ENCODE results near the gene SMURF2.
"Not testable (repeated sequence)": the region's sequence is repeated elsewhere in the genome, so short reads cannot be mapped to it uniquely, and the experiment has no call there.

SMURF2 gene

DNA sequence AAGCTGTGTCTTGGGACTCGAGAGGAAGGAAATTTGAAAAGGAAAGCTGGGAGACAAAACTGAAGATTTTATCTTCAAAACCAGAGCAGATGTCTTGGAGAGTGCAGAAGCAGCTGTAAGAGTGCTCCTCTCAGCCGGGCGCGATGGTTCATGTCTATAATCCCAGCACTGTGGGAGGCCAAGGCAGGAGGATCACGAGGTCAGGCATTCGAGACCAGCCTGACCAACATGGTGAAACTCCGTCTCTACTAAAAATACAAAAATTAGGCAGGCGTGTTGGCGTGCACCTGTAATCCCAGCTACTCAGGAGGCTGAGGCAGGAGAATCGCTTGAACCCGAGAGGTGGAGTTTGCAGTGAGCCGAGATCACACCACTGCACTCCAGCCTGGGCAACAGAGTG is 57.6 kb downstream of the SMURF2 start:
- intact Hi-C loops (cut with DNase I); DNase-seq: not testable (repeated sequence)

DNA sequence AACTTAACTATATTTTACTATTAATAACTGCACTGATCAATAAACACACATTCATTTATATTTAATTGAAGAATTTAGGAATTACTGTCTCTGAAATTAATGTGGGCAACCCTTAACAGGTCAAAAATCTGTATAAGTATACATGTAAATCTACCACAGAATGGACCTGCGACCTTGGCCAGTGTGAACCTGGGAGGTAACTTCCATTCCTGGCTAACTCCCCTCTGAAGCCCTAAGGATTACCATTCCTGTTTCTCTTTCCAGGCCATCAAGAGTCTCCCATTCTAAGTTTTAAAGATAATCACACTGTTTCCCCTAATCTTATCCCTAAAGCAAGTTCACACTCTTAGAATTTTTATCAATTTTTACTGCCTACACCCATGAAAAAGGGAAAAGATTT is 58.1 kb downstream of the SMURF2 start:
- intact Hi-C loops (cut with DNase I), result no loop called here
- no peak for DNase-seq

DNA sequence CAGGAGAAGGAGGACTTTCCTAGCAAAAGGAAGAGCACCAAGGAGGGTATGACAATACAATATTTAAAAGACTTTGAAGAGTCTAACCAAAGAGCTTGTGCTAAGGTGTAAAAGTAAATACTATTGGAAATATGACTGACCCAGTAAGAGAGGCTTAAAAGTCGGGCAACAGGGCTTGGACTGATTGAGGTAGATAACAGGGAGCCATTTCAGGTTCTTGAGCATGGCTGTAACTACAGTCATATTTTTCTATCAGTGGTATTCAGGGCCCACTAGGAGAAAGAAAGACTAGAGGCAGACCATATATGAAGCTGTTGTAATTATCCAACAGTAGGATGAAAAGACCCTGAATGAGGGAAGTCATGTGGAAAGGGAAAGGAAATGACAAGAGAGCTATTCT is 62.3 kb downstream of the SMURF2 start:
- intact Hi-C loops (cut with DNase I), result no loop called here
- DNase-seq, result no peak

DNA sequence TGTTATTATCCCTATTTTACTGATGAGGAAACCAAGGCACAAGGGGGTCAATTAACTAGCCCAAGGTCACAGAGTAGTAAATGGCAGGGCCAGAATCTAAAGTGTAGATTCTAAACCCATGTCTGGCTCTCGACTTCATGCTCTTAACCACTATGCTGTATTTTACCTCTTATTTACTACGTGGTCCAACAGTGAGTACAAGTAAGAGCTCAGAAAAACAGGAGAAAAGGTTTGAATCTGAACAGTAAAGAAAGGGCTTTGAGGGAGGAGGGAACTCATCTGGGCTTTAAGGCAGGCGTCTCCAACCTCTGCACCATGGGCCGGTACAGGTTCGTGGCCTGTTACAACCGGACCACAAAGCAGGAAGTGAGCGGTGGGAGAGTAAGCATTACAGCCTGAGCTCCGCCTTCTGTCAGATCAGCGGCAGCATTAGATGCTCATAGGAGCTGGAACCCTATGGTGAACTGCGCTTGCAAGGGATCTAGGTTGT is 62.9 kb downstream of the SMURF2 start:
- intact Hi-C loops (cut with DNase I), result no loop called here
- DNase-seq, result no peak

DNA sequence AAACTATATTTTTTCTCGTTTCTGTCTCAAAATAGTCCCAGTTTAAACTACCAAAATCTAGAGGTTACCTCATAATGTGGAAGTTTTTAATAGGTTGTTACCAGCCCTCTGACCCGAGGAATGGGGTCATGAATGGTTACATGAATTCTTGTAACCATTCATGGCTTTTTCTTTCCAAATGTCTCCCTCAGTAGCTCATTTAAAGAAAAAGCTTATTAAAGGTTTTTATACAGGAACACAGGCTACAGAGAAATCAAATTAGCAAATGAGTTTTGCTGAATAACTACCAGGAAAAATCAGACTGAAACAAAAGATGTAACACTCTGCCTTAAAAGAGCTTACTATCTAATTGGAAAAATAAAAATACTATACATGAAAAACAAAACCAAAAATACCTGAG is 63.4 kb downstream of the SMURF2 start:
- intact Hi-C loops (cut with DNase I), result no loop called here
- DNase-seq, result no peak

DNA sequence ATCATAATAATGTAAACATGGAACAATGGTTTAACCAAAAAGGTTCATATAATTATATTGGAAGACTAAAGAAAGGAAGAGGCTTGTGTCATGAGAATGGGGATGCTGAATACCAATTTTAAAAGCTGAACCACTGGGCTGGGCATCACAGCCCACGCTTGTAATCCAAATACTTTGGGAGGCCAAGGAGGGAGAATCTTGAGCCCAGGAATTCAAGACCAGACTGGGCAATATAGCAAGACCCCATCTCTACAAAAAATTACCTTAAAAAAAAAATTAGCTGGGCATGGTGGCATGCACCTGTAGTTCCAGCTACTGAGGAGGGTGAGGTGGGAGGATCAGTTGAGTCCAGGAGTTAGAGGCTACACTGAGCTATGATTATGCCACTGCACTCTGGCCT is 65.1 kb downstream of the SMURF2 start:
- DNase-seq, result no peak
- intact Hi-C loops (cut with DNase I), result no loop called here

DNA sequence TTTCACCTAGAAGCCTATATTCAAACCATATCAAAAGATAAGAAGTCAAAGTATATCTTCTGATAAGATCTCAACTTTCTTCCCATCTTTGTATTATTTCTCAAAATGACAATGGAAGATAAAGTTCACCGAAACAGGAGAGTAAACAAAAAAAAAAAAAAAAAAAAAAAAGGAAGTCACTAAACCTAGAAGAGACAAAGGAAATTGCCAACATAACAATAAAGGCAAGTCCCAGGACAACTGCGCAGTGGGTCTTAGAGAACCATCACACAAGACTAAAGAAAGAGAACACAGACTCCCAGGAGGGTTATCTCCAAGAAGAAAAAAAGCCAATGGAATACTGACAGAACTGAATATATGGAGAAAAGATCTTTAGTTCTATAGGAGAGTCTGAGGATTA is 65.7 kb downstream of the SMURF2 start:
- DNase-seq, result no peak
- intact Hi-C loops (cut with DNase I), result no loop called here

DNA sequence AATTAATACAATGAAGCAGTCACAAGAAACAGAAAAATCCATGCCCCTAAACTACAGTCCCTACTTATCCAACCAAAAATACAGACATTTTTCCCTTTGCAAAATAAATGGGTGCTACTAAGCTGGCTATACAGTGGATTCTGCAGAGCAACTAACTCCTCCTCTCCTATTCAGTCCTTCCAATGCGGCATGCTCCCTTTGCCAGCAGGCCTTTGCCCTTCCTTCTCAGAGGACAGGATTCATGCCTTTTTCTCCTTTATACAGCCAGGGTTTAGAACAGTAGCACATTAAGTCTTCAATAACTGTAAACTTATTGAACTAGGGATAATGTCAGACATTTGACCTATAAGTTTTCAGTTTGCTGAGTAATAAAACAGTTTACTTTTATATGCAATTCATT is 70.2 kb downstream of the SMURF2 start:
- no peak for DNase-seq
- intact Hi-C loops (cut with DNase I), result no loop called here

DNA sequence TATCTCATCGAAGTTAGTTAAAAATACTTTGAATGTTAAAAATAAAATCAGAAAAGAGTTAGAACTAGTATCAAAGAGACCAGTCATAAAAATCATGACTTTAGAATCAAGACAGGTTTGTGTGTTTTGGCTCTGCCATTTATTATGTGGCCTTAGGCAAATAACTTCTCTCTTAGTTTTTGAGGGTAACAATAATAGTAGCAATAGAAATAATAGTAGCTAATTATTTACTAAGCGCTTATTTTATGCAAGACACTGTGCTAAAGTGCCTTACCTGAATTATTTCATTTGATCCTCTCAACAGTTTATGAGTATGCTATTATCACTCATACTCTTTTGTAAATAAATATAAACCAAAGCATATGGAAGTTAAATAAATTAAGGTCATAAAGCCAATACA is 77.0 kb downstream of the SMURF2 start:
- intact Hi-C loops (cut with DNase I), result no loop called here
- DNase-seq, result no peak

DNA sequence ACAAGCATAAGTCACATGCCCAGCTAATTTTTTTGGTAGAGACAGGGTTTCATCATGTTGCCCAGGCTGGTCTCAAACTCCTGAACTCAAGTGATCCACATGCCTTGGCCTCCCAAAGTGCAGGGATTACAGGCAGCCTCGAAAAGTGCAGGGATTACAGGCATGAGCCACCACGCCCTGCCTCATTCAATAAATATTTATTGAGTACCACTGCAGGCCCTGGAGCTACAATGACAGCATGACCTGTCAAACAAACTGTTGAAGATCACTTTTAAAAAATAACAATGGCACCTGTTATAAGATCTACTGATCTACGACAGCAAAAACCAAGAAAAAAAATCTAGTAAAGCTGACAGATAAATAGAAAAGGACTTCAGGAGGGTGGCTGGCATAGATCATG is 79.1 kb downstream of the SMURF2 start:
- intact Hi-C loops (cut with DNase I), result no loop called here
- DNase-seq, result no peak

DNA sequence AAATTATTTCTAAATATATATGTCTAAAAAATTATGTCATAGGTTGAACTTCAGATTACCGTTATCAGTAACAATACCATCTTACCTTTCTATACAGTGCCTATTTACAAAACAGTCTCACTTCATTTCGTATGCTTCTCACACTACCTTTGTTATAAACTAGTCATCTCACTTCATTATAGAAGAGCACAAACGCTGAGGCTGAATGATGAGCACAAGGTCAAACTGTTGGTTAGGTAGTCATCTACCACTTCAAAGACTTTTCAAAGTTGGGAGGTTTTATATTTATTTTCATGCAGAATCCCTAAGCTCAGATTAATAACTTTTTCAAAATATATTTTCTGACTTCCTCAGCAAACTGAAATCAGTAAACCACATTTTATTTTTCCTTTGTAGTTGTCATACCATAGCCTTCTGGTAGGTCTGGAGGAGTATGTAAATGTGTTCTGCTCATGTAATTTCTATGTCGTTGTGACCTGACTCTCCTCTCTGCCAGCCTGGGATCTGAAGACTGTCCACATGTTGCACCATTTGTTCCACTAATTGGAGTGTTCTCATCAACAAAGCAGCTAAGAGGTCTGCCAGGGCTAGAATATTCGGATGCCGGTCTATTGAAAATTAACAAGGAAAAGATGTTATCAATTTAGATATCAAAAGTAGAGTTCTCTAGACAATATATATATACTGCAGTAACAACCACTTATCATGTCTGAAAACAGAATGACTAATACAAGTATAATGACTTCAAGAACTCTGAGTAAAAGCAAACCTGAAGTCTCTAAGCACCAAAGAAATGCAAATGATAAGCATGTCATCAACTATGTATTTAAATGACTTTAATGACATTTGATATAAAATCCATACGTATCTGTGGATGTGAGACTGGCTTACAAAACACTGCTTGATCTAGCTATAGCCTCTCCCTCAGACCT is 81.5 kb downstream of the SMURF2 start:
- DNase-seq, result no peak

DNA sequence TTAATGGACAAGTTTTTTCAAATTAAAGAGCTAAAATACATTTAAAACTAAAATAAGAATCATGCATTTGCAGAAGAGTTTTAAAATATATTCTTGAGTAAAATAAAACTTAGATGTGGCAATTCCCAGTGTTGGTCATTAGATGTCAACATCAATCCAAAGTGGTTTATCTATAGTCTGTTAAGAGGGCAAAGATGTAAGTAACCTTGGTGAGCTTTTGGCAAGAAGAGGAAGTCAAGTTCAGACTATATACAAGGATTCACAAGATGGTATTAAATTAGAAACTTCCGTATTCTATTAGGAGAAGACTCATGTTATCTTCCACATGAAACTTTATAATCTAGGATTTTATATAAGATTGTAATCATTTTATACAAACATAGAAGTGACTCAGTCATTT is 82.2 kb downstream of the SMURF2 start:
- DNase-seq, result no peak
- intact Hi-C loops (cut with DNase I), result no loop called here

More for the DNA sequence above, 81.5 kb downstream of the SMURF2 start:
- intact Hi-C loops (cut with DNase I), result no loop called here

DNA sequence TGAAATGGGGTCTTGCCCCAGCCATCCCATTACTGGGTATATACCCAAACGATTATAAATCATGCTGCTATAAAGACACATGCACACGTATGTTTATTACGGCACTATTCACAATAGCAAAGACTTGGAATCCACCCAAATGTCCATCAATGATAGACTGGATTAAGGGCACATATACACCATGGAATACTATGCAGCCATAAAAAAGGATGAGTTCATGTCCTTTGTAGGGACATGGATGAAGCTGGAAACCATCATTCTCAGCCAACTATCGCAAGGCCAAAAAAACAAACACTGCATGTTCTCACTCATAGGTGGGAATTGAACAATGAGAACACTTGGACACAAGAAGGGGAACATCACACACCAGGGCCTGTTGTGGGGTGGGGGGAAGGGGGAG is 85.1 kb downstream of the SMURF2 start:
- DNase-seq; intact Hi-C loops (cut with DNase I): not testable (repeated sequence)

DNA sequence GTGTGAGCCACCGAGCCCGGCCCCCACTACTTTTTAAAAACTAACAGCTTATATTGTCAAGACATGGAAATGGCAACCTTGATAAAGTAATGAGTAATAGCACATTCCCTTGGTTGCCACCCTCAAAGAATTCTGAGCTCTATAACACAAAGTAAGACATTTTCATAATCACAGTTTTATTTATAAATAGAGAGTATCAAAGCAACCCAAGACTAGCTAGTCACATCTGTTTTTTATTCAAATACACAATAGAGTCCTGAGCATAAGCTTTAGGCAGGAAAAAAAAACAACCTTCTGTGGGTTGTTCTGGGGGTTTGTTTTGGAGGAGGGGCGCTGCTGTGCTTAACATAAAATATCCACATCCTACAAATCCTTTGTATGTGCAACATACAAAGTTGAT is 86.7 kb downstream of the SMURF2 start:
- intact Hi-C loops (cut with DNase I), result no loop called here
- DNase-seq, result no peak

DNA sequence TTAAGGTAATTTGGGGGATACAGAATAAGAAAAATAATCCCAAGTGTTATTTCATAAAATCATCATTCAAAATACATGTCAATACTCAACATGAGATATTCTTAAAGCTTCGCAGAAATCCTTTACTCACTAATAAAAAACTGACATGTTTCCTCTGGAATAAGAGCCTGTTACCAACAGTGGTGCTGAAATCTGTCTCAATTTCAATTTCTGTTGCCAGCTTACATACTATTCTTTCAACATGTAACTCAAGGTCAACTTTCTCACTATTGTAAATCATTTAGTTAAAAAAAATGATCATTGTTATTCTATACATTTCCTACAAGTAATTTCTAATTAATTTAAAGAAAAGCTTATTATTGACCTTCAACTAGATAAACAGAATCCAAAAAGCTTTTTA is 87.5 kb downstream of the SMURF2 start:
- intact Hi-C loops (cut with DNase I), result no loop called here
- no peak for DNase-seq

DNA sequence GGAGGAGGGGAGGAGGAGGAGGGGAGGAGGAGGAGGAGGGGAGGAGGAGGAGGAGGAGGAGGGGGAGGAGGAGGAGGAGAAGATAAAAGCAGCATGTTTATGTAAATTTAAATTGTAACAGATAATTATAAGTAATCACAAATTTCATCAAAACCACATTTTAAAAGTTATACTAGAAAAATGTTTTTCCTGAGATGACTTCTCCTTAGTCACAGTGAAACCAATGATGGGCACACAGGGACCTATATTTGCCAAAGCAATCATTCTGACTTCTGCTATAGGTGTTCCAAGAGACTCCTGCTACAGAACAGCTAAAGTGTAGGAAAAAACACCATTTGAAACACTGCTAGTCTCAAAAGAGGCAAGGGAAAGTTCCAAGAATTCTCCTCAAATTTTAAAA is 88.9 kb downstream of the SMURF2 start:
- DNase-seq, result no peak
- intact Hi-C loops (cut with DNase I), result no loop called here

DNA sequence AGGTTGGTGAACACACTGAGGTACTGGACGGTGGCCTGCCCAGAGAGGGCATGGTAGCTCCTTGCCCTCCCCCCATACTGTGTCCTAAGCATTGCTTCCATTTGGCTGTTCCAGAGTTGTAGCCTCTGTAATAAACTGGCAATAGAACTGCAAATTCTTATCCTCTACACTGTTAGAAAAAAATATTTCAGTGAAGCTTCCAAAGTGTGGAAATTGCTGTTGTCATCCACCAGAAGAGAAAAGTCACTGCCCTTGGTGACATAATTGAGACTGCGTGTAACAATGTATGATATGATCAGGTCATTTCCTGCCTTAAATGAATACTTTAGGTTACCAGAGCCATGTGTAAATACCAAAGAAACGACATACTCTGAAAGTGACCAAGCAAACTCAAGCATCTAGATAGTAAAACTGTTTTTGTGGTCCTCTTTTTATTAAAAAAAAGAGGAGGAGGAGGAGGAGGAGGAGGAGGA is 89.4 kb downstream of the SMURF2 start:
- no peak for DNase-seq
- intact Hi-C loops (cut with DNase I), result no loop called here

DNA sequence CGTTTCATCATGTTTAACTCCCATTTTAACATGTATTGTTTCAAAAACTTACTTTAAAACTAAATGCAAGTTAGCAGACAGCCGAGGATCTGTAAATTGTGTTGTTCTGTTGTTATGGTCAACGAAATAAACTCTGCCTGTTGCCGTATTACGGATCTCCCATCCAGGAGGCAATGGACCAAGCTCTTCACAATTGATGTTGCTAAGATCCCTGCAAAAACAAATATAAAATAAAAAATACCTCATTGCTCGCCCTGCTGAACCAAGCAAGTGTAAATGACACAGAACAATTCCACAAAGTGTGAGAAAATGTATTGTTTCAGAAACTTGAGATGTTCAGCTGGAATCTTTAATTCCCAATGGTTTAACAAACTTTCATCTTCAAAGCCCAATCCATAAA is 90.4 kb downstream of the SMURF2 start:
- intact Hi-C loops (cut with DNase I), result no loop called here
- no peak for DNase-seq

DNA sequence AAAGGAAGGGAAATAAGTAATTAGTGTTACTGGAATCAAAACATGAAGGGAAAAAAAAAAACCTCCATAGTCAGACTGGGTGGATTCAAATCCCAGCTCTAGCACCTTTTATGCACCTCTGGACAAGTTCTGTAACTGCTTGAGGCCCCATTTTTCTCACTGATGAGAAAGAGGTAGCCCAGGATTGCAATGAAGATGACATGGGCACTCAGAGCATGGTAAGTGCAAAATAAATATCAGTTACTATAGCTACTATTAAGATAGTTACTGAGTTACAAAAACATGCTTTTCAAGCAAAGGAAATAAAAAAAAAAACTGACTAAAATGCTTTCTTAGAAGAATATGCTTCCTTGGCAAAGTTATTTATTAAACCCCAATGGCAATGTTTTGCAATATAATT is 96.5 kb downstream of the SMURF2 start:
- intact Hi-C loops (cut with DNase I), result no loop called here
- no peak for DNase-seq

DNA sequence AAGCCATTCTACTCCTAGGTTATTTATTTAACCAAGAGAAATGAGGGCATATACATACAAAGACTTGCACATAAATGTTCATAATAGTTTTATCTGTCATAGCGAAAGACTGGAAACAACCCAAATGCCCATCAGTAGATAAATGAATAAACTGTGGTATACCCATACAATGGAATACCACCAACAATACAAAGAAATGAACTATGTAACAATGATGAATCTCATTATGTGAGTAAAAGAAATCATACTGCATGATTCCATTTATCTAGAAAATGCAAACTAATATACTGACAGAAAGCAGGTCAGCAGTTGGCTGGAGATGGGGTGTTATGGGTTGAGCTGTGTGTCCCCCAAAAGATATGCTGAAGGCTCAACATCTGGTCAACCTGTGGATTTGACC is 98.0 kb downstream of the SMURF2 start:
- intact Hi-C loops (cut with DNase I), result no loop called here

DNA sequence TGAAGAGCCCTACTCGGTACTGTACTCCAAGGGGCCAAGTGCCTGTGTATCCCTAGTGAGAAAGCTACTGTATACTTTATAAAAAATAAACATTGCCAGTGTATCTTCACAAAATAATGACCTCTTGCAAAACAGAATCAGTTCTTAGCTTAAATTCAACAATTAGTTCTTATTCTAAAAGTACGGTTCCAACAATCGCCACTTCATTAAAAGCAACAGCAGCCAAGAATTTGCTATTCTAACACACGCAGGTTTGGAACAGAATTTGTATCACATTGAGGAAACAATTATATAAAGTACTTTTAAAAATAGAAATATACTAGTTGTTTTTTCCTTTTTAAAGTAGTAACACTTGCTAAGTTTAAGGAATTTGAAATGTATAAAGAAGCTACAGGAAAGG is 106.8 kb downstream of the SMURF2 start:
- intact Hi-C loops (cut with DNase I), result no loop called here
- DNase-seq, result no peak

More for the DNA sequence above, 98.0 kb downstream of the SMURF2 start:
- DNase-seq, result no peak

DNA sequence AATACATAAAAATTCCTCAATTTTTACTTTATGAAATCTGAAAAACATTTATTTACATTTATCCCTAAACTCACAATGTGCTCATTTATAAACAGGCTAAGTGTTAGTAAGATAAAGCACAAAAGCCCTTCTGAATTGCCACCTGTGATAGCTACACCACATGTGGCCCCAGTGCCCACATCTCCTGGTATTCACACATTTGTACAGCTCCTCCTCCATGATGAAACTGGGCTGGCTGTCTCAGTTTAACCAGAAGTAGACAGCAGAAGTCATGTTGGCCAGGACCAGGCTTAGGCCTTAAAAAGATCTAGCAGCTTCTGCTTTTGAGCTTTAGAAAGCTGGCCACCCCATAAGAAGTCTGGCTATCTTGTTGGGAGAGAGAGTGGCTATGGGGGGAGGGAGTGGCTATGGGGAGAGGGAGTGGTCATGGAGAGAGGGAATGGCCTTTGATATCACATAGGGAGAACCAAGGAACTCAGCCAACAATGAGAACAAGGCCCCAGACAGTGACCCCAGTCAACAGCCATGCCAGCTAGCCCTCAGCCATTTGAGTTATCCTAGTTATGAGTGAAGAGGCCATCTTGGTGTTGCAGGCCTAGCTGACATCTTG is 108.0 kb downstream of the SMURF2 start:
- intact Hi-C loops (cut with DNase I), result no loop called here
- no peak for DNase-seq
